GM21528 (cell line): ENCODE measurements around the gene TSPAN17.

Experiments used
- ATAC-seq: cut with Tn5 transposase; IDR thresholded peaks from one replicate; pipeline ENCODE4 v1.9.1; 2021; ENCODE audit warnings: mild to moderate bottlenecking, moderate library complexity; ENCODE audit not compliant: unreplicated experiment, low FRiP score

The TSPAN17 gene

DNA sequence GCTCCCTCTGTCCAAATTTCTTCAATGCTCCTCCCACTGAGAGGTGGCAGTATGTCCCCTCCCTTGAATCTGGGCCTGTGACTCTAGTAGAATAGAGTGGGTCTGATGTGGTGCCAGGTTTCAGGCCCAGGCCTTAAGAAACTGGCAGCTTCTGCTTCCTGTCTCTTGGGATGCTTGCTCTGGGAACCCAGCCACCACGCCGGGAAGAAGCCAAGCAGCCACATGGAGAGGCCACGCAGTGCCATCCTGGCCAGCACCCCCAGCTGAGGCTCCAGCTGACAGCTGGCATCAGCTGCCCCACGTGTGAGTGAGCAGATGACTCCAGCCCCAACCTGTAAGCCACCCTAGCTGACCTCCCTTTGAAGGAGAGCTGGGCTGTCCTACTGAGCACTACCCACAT, 7.3 kb upstream of the TSPAN17 start:
- no peak for ATAC-seq

DNA sequence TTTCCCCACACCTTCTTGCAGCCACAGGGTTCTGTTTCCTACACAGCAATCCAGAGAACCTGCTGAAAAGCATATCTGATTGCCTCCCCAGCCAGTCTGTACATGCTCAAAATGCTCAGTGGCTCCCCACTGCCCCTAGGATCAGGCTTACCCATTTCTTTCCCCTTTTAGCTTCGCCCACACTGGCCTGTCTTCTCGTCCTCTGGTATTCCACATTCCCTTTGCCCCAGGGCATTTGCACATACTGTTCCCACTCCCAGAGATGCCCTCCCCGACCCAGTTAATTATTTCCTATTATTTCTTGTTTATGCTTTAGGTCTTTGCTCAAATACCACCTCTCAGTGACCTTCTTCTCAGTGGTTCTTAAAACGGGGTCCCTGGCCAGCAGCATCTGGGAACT, 6.7 kb upstream of the TSPAN17 start:
- no peak for ATAC-seq

DNA sequence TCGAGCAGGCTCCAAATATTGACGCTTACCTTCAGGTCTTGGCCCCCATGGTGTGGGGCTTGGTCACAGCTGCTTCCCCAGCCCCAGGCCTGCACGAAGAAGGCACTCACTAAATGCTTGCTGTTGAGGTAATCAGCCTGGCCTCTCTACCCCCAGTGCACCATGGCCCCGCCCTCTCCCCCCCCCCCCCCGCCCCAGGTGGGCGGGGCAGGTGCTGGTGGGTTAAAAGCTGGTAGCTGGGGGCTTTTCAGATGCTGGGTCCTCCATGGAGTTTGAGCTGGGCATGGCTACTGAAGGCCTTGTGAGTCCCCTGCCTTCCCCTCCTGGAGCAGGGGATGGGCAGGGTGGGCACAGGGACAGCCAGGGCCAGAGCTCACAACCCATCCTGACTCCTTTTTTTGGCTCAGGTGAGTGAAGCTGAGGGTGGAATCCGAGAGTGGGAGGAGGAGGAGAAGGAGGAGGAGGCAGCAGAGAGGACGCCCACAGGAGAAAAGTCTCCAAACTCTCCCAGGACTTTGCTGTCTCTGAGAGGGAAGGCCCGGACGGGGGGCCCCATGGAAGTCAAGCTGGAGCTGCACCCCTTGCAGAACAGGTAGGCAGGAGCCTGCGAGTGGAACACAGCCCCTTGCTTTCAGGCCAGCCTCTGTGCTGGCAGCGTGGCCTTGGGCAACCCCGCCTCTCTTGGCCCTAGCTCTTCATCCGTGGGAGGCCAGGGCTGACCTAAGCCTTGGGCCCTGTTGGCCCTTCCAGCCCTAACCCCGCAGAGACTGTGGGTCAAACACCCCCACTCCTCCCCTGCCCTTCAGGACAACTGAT, 4.4 kb upstream of the TSPAN17 start:
- ATAC-seq = no peak

DNA sequence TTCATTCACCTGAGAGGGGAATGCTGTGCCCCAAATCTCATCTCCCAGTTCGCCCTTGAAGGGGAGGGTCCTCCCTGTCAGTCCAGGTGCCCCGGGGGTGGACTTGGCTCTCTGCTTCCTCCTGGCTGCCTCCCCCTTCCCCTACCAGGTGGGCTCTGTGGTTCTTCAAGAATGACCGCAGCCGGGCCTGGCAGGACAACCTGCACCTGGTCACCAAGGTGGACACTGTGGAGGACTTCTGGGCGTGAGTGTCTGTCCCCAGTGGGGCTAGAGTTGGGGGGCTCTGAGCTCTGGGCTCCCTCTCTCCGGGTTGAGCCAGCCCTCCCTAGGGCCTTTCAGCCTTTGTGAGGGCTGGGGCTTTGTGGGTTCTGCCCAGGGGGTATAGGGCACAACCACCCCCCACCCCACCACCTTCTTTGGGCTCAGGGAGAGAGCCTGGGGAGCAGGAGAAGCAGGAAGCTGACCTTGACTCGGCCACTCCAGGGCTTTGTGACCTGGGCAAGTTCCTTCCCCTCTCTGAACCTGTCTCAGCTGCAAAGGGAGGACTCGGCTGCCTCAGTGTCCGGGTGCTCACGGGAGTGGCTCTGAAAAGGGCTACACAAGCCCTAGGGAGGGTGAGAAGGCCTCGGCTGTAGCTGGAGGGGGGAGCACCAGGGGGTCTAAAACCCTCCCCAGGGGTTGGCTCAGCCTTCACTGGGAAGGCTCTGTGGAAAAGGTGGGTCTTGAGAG, 3.6 kb upstream of the TSPAN17 start:
- ATAC-seq = no peak

DNA sequence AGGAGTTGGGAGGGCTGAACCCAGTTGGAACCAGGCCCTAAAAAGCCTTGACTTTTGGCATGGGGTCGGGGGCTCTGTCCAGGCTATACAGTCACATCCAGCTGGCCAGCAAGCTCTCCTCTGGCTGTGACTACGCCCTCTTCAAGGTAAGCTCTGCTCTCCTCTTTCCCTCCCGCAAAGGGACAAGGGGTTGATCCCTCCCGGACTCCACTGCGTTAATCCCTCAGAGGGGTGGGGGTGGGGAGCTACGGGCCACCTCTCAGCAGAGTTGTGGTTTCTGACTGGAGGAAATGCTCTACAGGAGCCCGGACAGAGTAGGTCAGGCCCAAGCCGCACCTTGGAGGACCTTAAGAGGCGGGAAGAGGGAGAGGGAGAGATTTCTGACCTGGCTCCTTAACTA, 3.0 kb upstream of the TSPAN17 start:
- no peak for ATAC-seq

DNA sequence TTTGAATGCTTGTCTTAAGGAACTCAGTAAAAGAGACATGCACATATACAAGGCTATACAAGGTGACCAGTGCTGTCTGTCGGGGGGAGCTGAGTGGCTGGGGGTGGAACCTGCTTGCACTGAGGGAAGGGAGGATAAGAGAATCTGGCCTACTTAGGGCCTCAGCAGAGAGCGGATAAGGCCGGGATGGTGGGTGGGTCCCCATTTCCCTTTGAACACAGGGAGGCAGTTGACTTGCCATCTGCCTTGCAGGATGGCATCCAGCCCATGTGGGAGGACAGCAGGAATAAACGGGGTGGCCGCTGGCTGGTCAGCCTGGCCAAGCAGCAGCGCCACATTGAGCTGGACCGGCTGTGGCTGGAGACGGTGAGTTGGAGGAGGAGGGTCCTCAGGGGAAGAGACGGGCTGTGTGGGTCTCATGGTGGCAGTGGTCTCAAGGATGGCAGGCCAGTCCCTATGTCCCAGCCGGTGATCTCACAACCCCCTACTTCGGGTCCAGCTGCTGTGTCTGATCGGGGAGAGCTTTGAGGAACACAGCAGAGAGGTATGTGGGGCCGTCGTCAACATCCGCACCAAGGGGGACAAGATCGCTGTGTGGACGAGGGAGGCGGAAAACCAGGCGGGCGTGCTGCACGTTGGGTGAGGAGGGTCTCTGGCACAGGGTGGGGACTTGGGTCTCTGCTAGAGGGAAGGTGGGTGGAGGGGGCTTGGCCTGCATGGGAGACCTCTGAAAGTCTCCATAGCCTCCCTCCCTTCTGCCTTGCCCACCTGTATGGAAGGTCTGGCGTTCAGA, 2.2 kb upstream of the TSPAN17 start:
- ATAC-seq = no peak

DNA sequence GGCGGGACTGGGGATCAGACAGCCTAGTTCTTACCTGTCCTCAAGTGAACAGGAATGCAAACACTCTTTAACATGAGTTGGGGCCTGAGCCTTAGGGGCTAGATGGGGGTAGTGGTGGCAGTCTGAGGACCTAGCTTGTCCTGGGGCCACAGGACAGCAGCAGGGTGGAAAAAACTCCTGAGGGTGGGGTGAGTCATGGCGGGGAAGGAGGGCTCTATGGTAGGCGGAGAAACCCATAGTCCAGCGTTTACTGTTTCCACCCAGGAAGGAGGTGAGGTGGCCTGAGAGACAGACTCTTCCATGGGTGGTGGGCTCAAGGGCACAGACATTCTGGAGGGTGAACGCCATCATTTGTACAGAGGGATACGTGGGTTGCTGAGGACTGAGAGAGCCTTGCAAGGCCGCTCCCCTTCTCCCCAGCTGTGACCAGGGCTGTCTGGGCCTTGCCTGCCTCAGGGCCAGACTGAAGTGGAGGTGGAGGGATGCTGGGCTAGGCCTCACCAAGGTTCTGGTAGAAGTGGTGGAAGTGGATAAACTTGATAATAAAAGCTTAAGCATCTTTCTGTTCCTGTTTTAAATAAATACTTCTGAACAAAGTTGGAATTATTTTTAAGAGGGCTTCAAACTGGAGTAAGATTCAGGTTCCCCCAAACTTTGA, 1.1 kb upstream of the TSPAN17 start:
- ATAC-seq = no peak

DNA sequence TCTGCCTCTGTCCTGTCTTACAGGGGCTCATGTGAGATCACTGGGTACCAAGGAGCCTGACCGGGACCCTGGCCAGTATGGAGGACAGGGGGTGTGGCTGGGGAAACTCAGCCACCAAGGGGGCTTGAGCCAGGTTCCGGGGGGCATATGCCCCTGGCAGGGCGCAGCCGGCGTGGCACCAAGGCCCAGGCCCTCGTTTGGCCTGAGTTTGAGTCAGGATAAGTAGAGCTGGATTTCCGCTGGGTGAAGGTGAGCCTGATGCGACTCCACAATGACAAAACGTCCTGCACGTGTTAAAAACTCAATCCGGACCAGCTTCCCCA, 616 bp upstream of the TSPAN17 start:
- peak; percentile 2 for ATAC-seq

DNA sequence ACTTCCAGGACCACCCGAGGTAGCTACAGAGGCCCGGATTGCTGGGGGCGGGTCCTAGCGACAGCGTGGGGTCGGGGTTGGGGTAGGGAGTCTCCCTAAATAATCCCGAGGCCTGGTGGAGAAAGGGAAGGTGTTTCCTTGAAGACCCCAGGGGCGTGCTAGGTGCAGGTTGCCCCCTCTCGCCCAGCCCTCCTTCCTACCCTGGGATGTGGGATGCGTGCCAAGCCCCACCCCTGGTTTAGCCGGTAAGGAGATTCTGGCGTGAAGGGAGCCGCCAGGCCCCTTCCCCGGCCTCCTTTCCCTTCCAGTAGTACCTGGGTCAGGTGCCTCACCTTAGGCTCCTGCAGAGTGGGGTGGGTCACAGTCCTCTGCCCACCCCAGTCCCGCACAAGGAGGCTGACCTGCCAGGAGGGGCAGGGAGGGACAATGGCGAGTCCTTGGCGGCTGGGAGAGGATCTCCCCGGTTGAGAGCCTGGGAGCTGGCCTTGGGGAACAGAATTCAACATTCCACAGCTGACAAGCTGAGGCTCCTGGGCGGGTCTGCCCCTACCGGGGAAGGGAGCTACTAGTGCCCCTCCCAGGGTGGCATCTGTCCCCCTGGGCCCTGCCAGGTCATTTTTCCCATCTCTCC, 674 bp downstream of the TSPAN17 start:
- no peak for ATAC-seq

DNA sequence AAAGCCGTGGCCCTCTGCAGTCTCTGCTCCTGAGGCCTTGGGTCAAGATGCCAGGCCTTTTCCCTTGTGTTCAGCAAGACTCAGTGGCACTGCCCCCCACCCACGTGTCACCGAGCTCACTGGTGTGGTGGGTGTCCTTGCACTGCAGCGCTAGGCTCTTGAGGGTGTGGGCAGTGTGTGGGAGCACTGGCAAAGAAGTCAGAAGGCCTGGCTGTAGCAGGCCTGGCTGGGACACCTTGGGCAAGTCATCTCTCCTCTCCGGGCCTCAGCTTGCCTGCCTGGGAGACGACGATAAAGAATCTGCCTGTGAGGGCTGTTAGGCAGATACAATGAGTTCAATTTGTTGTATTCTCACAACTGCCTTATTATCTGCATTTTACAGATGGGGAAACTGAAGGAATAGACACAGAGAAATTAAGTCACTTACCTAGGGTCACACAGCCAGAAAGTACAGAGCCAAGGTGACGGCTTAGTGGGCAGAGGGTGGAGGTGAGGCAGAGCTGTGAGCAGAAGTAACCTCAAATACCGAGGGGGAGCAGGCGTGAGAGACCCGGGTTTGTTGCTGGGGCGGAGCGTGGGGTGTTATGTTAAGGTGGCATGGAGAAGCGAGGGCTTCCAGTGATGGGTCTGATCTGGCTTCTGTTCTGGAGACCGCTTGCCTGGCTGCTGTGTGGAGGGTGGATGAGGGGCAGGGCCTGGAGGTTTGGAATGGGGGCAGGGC, 1.4 kb downstream of the TSPAN17 start:
- ATAC-seq = no peak

DNA sequence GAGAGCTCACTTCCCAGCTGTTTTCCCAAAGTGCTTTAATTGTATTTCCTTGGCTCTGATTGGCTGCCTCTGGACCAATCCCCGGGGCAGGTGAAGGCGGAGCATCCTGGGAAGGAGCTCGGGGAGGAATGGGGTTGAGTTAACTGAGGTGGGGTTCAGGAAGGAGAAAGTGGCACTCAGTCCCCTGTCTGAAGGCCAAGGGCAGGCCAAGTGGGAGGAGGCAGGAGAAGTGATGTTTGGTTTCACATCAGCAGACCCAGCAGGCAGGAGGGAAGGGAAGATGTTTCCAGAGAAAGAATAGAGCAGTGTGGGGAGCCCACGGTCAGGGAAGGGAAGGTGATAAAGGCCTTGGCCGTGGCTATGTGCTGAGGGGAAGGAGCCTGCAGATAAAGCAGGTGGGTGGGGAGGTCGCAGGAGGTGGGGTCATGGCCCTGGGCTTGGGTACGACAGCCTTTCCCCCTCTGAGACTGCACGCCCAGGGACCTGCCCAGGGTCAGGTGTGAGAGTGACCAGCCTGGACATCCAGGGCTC, 3.1 kb downstream of the TSPAN17 start:
- no peak for ATAC-seq

DNA sequence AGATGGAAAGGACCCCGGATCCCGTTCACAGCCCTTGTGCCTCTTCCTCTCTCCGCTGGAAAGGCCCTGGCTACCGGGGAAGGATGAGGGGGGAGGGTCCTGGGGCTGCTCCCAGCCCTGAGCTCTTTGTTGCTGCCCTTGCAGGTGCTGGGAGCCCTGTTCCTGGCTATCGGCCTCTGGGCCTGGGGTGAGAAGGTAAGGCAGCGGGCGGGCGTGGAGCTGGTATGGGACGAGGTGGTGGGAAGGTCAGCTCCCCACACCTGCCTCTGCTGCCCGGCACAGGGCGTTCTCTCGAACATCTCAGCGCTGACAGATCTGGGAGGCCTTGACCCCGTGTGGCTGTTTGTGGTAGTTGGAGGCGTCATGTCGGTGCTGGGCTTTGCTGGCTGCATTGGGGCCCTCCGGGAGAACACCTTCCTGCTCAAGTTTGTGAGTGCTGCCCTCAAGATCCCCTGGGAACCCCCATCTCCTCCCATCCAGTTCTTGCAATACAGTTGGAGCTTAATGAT, 4.2 kb downstream of the TSPAN17 start:
- ATAC-seq = no peak

DNA sequence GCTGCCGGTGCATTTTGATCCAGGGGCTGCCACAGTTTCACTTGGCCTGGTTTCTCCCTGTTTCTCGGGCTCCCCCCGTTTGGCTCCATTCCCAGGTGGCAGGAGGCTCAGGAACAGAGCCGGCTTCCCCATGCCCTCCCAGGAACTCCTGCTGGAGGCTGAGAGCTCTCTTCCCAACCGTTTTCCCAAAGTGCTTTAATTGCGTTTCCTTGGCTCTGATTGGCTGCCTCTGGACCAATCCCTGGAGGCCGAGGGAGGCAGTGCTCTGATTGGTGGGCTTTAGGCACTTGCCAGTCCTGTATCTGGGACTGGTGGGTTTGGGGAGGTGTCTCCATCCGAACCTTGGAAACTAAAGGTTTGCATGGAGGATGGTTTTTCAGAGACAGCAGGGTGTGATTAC, 4.9 kb downstream of the TSPAN17 start:
- ATAC-seq = no peak

DNA sequence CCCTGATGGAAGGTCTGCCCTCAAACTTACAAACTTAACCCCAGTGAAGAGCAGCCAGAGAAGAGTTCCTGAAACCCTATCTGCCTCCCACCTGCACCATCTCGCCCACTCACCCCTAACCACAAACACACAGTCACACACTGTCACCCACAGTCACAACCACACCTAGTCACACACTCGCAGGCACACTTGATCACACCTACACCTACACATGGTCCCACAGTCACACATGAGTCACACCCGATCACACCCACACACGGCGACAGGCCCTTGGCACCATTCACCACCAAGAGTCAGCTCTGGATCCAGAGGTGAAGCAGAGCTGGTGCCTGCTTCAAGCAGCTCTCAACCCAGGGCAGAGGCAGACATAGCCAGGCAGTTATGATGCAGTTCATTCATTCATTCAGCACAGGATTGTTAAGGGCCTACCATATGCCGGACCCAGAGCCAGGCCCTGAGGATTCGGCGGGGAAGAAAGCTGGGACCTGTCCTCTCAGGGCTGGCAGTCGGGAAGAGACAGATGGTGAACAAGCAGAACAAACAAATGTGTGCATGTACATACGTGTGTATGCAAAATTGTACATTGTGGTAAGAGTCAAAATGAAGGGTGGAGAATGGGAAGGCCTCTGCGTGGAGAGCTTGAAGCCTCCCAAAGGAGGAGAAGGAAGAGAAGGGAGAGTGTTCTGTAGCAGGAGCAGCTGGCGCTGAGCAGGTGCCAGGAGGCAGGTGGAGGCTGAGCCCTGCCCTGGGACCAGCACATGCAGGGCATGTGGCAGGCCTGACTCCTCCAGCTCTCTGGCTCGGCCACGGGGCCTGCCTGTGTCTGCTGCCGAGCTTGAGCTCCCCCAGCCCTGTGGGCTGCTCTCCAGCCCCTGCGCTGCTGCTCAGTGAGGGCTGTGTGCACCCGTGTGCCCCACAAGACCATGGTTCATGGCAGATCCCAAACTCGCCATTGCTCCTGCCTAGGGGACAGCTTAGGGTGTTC, 6.4 kb downstream of the TSPAN17 start:
- no peak for ATAC-seq

DNA sequence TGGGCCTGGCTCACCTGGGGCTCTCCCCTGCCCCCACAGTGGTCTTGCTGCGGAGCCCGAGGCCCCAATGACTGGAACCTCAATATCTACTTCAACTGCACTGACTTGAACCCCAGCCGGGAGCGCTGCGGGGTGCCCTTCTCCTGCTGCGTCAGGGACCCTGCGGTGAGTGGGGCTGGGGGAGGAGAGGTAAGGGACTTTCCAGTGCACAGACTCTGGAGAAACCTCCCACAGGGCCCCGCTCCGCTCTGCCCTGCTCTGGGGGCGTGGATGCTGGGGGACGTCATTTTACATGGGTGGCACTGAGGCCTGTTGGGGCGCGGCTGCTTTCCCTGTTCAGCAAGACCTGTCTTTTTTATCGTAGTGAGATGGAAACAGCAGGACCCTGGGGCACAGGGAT, 7.6 kb downstream of the TSPAN17 start:
- ATAC-seq = no peak

DNA sequence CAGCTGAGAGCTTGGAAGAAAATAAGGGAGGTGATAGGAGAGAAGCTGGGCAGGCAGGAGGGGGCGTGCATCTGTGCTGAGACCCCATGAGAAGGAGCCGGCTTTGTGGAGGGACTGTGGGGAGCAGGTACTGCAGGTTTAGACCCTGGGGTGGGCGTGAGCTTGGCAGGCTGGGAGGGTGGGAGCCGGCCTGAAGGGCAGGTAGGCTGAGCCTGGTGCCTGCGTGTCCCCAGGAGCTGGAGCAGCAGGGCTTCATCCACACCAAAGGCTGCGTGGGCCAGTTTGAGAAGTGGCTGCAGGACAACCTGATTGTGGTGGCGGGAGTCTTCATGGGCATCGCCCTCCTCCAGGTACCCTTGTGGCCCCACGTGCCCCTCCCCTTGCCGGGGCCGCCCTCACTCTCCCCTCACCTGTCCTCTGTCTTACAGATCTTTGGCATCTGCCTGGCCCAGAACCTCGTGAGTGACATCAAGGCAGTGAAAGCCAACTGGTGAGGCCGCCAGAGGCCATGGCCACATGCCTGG, 9.2 kb downstream of the TSPAN17 start:
- no peak for ATAC-seq

DNA sequence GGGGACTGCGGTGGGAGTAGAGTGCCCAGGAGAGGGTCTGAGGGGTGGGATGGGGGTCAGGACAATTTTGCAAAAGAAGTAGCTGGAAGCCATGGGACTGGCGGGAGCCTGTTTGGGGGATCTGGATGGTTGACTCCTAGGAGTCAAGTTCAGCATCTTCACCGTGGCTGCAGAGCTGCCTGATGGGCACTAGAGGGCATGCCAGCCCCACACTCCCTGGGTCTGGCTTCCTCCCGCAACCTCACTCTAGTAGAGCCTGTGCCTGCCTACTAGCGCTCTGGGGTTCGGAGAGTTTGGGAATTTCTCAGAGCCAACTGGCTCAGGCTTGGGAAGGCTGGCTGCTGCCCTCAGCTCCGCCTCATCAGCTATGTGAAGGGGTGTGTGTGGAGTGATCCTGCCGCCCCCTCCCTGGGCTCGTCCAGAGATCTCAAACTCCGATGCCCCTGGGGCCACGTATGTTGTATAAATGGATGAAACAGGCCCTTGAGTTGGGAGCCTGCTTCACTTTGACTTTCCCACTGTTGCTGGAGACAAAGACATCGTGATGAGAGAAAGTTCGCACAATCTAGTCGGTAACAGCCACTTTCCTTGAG, 10.8 kb downstream of the TSPAN17 start:
- ATAC-seq = no peak
